HG03521 (cell line): ENCODE data around the gene KCTD14.
"Not testable (repeated sequence)": the region's sequence is repeated elsewhere in the genome, so short reads cannot be mapped to it uniquely, and the experiment has no call there.

Experiments
- ATAC-seq: cut with Tn5 transposase; IDR thresholded peaks from one replicate; pipeline ENCODE4 v1.9.1; 2021; ENCODE audit warnings: mild to moderate bottlenecking, moderate library complexity; ENCODE audit not compliant: unreplicated experiment

Gene KCTD14

GRCh38 chr11:78048561-78048960 lies 25.5 kb upstream of the KCTD14 start:
- no peak for ATAC-seq

GRCh38 chr11:78046486-78046854 lies 23.4 kb upstream of the KCTD14 start:
- no peak for ATAC-seq

GRCh38 chr11:78045851-78046485 lies 22.9 kb upstream of the KCTD14 start:
- no peak for ATAC-seq

- no peak for ATAC-seq
Observed at GRCh38 chr11:78044706-78045105, 21.6 kb upstream of the KCTD14 start.

GRCh38 chr11:78041843-78042440 lies 18.9 kb upstream of the KCTD14 start:
- ATAC-seq: no peak

GRCh38 chr11:78041380-78041719 lies 18.3 kb upstream of the KCTD14 start:
- ATAC-seq: not testable (repeated sequence)

GRCh38 chr11:78040691-78041379 lies 17.8 kb upstream of the KCTD14 start:
- no peak for ATAC-seq

GRCh38 chr11:78039919-78040671 lies 17.0 kb upstream of the KCTD14 start:
- ATAC-seq: no peak

- ATAC-seq: no peak
Observed at GRCh38 chr11:78039391-78039918, 16.4 kb upstream of the KCTD14 start.

GRCh38 chr11:78038697-78039313 lies 15.7 kb upstream of the KCTD14 start:
- no peak for ATAC-seq

GRCh38 chr11:78037825-78038620 lies 14.9 kb upstream of the KCTD14 start:
- ATAC-seq: no peak

GRCh38 chr11:78037056-78037455 lies 14.0 kb upstream of the KCTD14 start:
- no peak for ATAC-seq

GRCh38 chr11:78036313-78036712 lies 13.2 kb upstream of the KCTD14 start:
- no peak for ATAC-seq

GRCh38 chr11:78034623-78035022 lies 11.5 kb upstream of the KCTD14 start:
- no peak for ATAC-seq

GRCh38 chr11:78033040-78033439 lies 10.0 kb upstream of the KCTD14 start:
- ATAC-seq: no peak

GRCh38 chr11:78032090-78032489 lies 9.0 kb upstream of the KCTD14 start:
- ATAC-seq: no peak

GRCh38 chr11:78031629-78032028 lies 8.6 kb upstream of the KCTD14 start:
- ATAC-seq: peak; percentile 78

GRCh38 chr11:78030429-78031325 lies 7.6 kb upstream of the KCTD14 start:
- ATAC-seq: no peak

GRCh38 chr11:78028423-78028822 lies 5.3 kb upstream of the KCTD14 start:
- ATAC-seq: not testable (repeated sequence)
